Activated T-cell treated with anti-CD3 and anti-CD28 coated beads for 48 hours (primary cell): ENCODE results near the gene PLET1.
"Not testable (repeated sequence)": the region's sequence is repeated elsewhere in the genome, so short reads cannot be mapped to it uniquely, and the experiment has no call there.

Experiments
- DNase-seq: peaks from one replicate; pipeline ENCODE4 v3.0.0-alpha.2; 2020; ENCODE audit warnings: low read depth

Gene PLET1

GRCh38 chr11:112211536-112211935 is 49.1 kb downstream of the PLET1 start:
- no peak for DNase-seq

- DNase-seq: no peak
Measured at GRCh38 chr11:112210890-112211289, 49.8 kb downstream of the PLET1 start.

- DNase-seq: no peak
Measured at GRCh38 chr11:112206071-112206470, 54.6 kb downstream of the PLET1 start.

- no peak for DNase-seq
Measured at GRCh38 chr11:112200252-112200651, 60.4 kb downstream of the PLET1 start.

- not testable (repeated sequence) for DNase-seq
Measured at GRCh38 chr11:112199101-112199500, 61.6 kb downstream of the PLET1 start.
